ENCODE results near the gene APMAP. TPM values are rescaled to one million over a fixed set of nuclear protein-coding genes. Genes with fewer than 3 reads are reported as not detected.
A peak's percentile ranks its signal among the peaks of the same experiment; 100 is the strongest.

The APMAP gene
- total RNA-seq, 3 donors from 2014 or later (not counting 1 experiment from before 2014, with no cell fraction given) = 205 to 212 (median 207) TPM

GRCh38 chr20:25000268-25000801, 7.8 kb upstream of the APMAP start:
- H3K27ac ChIP-seq (ENCODE audit: low read length) = no peak overlapping the region
- no peaks in the 10 kb centered on the region for H3K9me3 Mint-ChIP-seq

GRCh38 chr20:24999568-24999967, 7.0 kb upstream of the APMAP start:
- Mint-ChIP-seq H3K4me1 (peaks cover 8 to 18% of the 10 kb centered on the region in 2 donors), H3K27ac (no peak overlapping the region), H3K9me3 (no peaks in the 10 kb centered on the region), H3K27me3 (ENCODE audit: low read depth in 2 of 2) (no peaks in the 10 kb centered on the region), H3K36me3 (peaks cover 6% of the 10 kb centered on the region), H3K4me3 (no peak overlapping the region)
- Histone ChIP-seq H3K4me1 (ENCODE audit: control insufficient read depth, insufficient read depth, low read length) (peaks cover 7% of the 10 kb centered on the region), H3K9me3 (ENCODE audit: control insufficient read depth, insufficient read depth, low read length) (no peaks in the 10 kb centered on the region), H3K4me3 (ENCODE audit: low read length) (no peak overlapping the region), H3K27me3 (ENCODE audit: control insufficient read depth, insufficient read depth, low read length) (no peaks in the 10 kb centered on the region), H3K27ac (ENCODE audit: low read length) (no peak overlapping the region), H3K36me3 (ENCODE audit: control insufficient read depth, insufficient read depth, low read length) (peaks cover 3% of the 10 kb centered on the region)
- intact Hi-C loops (cut with micrococcal nuclease) = no loop called here
- WGBS (ENCODE audit: insufficient coverage) = 89% methylated on average over 4 of the region's 4 CpGs
- no peak for TF ChIP-seq CTCF (IDR thresholded peaks at IDR 0.05)
- ATAC-seq (no peak), DNase-seq (no peak)

More at GRCh38 chr20:25000268-25000801, 7.8 kb upstream of the APMAP start:
- Mint-ChIP-seq H3K27me3 (ENCODE audit: low read depth in 2 of 2) (no peaks in the 10 kb centered on the region), H3K36me3 (peaks cover 6% of the 10 kb centered on the region), H3K27ac (peak overlapping the region in 1 of 2 donors; percentile 16), H3K4me1 (peaks cover under 1 to 10% of the 10 kb centered on the region in 2 donors), H3K4me3 (no peak overlapping the region)
- 57% methylated on average over 4 of the region's 4 CpGs for WGBS (ENCODE audit: insufficient coverage)
- Histone ChIP-seq H3K27me3 (ENCODE audit: control insufficient read depth, insufficient read depth, low read length) (no peaks in the 10 kb centered on the region), H3K9me3 (ENCODE audit: control insufficient read depth, insufficient read depth, low read length) (no peaks in the 10 kb centered on the region), H3K36me3 (ENCODE audit: control insufficient read depth, insufficient read depth, low read length) (peaks cover 6% of the 10 kb centered on the region), H3K4me3 (ENCODE audit: low read length) (no peak overlapping the region), H3K4me1 (ENCODE audit: control insufficient read depth, insufficient read depth, low read length) (no peaks in the 10 kb centered on the region)
- intact Hi-C loops (cut with micrococcal nuclease) = no loop called here
- no peak for TF ChIP-seq CTCF (IDR thresholded peaks at IDR 0.05)
- ATAC-seq = no peak
- no peak for DNase-seq

- intact Hi-C loops (cut with micrococcal nuclease) = no loop called here
- WGBS (ENCODE audit: insufficient coverage) = 86% methylated on average over 12 of the region's 12 CpGs
- H3K9me3 ChIP-seq (ENCODE audit: control insufficient read depth, insufficient read depth, low read length) = no peaks in the 10 kb centered on the region
- DNase-seq (peak in 1 of 2 donors; percentile 3), ATAC-seq (no peak)
- Mint-ChIP-seq H3K4me3 (no peak overlapping the region), H3K36me3 (peaks cover 5% of the 10 kb centered on the region), H3K4me1 (peaks cover 9 to 19% of the 10 kb centered on the region in 2 donors), H3K27ac (no peak overlapping the region), H3K9me3 (no peaks in the 10 kb centered on the region), H3K27me3 (ENCODE audit: low read depth in 2 of 2) (no peaks in the 10 kb centered on the region)
- no peak overlapping the region for H3K27ac ChIP-seq (ENCODE audit: low read length)
- no peak for TF ChIP-seq CTCF (IDR thresholded peaks at IDR 0.05)
- H3K27me3 ChIP-seq (ENCODE audit: control insufficient read depth, insufficient read depth, low read length) = no peaks in the 10 kb centered on the region
- peaks cover 8% of the 10 kb centered on the region for H3K4me1 ChIP-seq (ENCODE audit: control insufficient read depth, insufficient read depth, low read length)
- no peak overlapping the region for H3K4me3 ChIP-seq (ENCODE audit: low read length)
- H3K36me3 ChIP-seq (ENCODE audit: control insufficient read depth, insufficient read depth, low read length) = no peaks in the 10 kb centered on the region
These were observed 6.3 kb upstream of the APMAP start for GRCh38 chr20:24998631-24999445.

Measured in natural killer cell (primary cell).